Prostate gland (tissue), 2 donors: ENCODE results near the gene DNAJC22.

Experiments used
- POLR2AphosphoS5 ChIP-seq: sonication (generic); formaldehyde crosslinking; IDR thresholded peaks from one replicate; pipeline ENCODE4 v1.6.1; 2017; ENCODE audit warnings: antibody characterized with exemption
- TF ChIP-seq, protein P1 (sequence below), 4 experiments: fragments of 200-600 bp in 2 of 4; fragments of 450-650 bp in 2 of 4; sonication (generic) in 2 of 4; IDR thresholded peaks; 1 replicate in 3 of 4; 2 replicates in 1 of 4; pipeline ENCODE4 v1.5.1; 2016 to 2019; ENCODE audit warnings: antibody characterized with exemption in 4 of 4, mild to moderate bottlenecking in 2 of 4, moderate library complexity in 2 of 4

DNA sequence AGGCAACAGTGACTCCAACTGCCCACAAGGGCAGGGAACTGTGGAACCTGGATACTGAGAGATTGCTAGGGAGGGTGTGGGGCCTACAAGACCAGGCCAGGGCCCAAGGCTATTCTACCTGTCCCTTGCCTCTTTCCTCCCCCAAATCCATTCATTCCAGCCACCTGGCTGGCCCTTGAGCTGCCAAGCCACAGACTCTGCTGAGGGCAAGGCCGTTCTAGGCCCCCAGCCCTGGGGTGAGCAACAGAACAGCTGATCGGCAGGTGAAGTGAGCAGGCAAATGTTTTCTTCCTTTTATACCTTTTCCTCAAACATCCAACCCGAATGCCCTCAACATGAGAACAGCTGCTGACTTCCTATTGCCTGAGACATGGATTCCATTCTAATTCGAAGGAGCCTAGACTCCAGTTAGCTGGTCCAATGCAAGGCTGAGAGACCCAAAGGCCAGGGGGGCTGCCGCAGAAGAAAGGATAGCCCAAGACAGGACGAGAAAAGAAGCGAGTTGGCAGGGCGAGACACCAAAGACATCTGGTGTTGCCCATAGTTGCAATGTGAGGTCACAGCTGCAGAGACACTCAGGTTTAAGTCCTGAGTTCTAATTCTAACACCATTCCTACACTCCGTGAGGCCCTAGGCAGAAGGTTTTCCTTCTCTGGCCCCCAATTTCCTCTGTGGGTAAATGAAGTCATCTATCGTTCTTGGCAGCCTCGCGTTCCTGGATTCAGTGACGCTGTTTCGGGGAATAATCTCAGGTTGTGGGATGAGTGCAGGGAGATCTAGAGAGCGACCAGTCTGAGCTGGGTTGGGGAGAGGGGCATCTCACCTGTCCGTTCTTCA is 11.4 kb upstream of the DNAJC22 start:
- TF ChIP-seq, protein P1, sequence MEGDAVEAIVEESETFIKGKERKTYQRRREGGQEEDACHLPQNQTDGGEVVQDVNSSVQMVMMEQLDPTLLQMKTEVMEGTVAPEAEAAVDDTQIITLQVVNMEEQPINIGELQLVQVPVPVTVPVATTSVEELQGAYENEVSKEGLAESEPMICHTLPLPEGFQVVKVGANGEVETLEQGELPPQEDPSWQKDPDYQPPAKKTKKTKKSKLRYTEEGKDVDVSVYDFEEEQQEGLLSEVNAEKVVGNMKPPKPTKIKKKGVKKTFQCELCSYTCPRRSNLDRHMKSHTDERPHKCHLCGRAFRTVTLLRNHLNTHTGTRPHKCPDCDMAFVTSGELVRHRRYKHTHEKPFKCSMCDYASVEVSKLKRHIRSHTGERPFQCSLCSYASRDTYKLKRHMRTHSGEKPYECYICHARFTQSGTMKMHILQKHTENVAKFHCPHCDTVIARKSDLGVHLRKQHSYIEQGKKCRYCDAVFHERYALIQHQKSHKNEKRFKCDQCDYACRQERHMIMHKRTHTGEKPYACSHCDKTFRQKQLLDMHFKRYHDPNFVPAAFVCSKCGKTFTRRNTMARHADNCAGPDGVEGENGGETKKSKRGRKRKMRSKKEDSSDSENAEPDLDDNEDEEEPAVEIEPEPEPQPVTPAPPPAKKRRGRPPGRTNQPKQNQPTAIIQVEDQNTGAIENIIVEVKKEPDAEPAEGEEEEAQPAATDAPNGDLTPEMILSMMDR (IDR thresholded peaks at IDR 0.05) = no peak
- no peak for TF ChIP-seq POLR2AphosphoS5
